Right cardiac atrium (tissue), 5 donors: Measurements from ENCODE around the gene GATAD2A. TPM values are rescaled to one million over a fixed set of nuclear protein-coding genes. Genes with fewer than 3 reads are reported as not detected.
"Not testable (repeated sequence)": the region's sequence is repeated elsewhere in the genome, so short reads cannot be mapped to it uniquely, and the experiment has no call there.

ENCODE experiments used
- ATAC-seq, 2 donors: fragments of 200-7000 bp; cut with Tn5 transposase; one replicate each; pipeline versions ENCODE4 v1.8.0 to v1.9.1; 2020; ENCODE audit warnings: moderate library complexity in 2 of 2, mild to moderate bottlenecking in 1 of 2
- DNase-seq, 3 donors: peaks; one replicate each; pipeline ENCODE4 v3.0.0-alpha.2; 2020
- H3K27ac ChIP-seq: one replicate; pipeline ENCODE4 v1.5.1; 2013; ENCODE audit warnings: mild to moderate bottlenecking, low read length, control low read depth, moderate library complexity
- H3K27me3 ChIP-seq: one replicate; pipeline ENCODE4 v1.6.1; 2013; ENCODE audit not compliant: control insufficient read depth, insufficient read depth
- H3K4me1 ChIP-seq: one replicate; pipeline ENCODE4 v1.6.1; 2013; ENCODE audit warnings: low read length; ENCODE audit not compliant: control insufficient read depth, insufficient read depth
- H3K4me3 ChIP-seq: one replicate; pipeline ENCODE4 v1.5.1; 2013; ENCODE audit warnings: low read length, control low read depth
- H3K9me3 ChIP-seq: one replicate; pipeline ENCODE4 v1.6.1; 2013; ENCODE audit warnings: low read length; ENCODE audit not compliant: control insufficient read depth
- WGBS: extraction: QIAGEN DNeasy Blood & Tissue Kit; methylation state at CpG from one replicate; pipeline ENCODE4 v1.1.7; 2013; 5-methylcytosine and 5-hydroxymethylcytosine counted together
- intact Hi-C, 4 donors: fragments of 100-400 bp; cut with DNase I; formaldehyde crosslinking; loops; one replicate each; pipeline versions ENCODE4 v1.11.0 to v1.14.0; 2022 to 2023
- polyA plus RNA-seq: library from polyadenylated mRNA; stranded (reverse); fragments of 200-250 nt; gene quantifications from one replicate; pipeline ENCODE4 v1.2.3, GENCODE V29; 2013
- total RNA-seq, 4 donors: library from RNA; stranded (reverse); fragmentation: NEBNext Ultra II Directional; extraction: Animal tissue kit (Norgen Biotek cat#: 25700); gene quantifications; one replicate each; pipeline ENCODE4 v1.2.1, GENCODE V29; 2021
- donor health status: healthy with polysubstance abuse.
- donor health status: DM: no; HTN: yes; CAD: no.
- donor health status: DM: no; HTN: no; CAD: no.
- donor health status: DM: no; HTN: yes; CAD: no; lungs with severe emphysema.
- donor health status: DM: yes; HTN: yes; CAD: no.

Gene GATAD2A
- total and polyA plus RNA-seq, 5 donors = 12.2 to 53.9 (median 34.2) TPM

DNA sequence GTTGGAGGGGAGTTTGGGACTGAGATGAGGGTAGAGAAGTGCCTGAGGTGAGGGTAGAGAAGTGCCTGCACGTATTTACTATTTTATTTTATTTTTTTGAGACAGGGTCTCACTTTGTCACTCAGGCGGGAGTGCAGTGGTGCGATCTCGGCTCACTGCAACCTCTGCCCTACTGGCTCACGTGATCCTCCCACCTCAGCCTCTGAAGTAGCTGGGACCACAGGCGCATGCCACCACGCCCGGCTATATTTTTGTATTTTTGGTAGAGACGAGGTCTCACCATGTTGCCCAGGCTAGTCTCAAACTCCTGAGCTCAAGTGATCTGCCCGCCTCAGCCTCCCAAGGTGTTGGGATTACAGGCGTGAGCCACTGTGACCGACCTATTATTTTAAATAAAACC lies 15.8 kb upstream of the GATAD2A start:
- DNase-seq, intact Hi-C loops, H3K9me3 ChIP-seq, H3K27ac ChIP-seq, H3K27me3 ChIP-seq, H3K4me3 ChIP-seq, ATAC-seq: not testable (repeated sequence)
- whole genome bisulfite sequencing = 91% methylated on average over 12 of the region's 12 CpGs
- peaks cover 13% of the 10 kb centered on the region for H3K4me1 ChIP-seq

DNA sequence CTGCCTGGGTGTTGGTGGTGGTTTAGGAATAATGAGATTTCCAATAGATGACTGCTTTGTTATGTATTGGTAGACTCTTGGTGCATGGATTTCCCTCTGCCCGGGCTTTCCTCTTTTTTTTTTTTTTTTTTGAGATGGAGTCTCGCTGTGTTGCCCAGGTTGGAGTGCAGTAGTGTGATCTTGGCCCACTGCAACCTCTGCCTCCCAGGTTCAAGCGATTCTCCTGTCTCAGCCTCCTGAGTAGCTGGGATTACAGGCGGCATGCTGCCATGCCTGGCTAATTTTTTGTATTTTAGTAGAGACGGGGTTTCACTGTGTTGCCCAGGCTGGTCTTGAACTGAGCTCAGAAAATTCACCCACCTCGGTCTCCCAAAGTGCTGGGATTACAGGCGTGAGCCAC lies 11.1 kb upstream of the GATAD2A start:
- H3K27me3 ChIP-seq, intact Hi-C loops, H3K4me1 ChIP-seq, H3K9me3 ChIP-seq, ATAC-seq, H3K4me3 ChIP-seq, DNase-seq: not testable (repeated sequence)
- 86% methylated on average over 7 of the region's 7 CpGs for WGBS
- peak overlapping the region; percentile 2 for H3K27ac ChIP-seq

DNA sequence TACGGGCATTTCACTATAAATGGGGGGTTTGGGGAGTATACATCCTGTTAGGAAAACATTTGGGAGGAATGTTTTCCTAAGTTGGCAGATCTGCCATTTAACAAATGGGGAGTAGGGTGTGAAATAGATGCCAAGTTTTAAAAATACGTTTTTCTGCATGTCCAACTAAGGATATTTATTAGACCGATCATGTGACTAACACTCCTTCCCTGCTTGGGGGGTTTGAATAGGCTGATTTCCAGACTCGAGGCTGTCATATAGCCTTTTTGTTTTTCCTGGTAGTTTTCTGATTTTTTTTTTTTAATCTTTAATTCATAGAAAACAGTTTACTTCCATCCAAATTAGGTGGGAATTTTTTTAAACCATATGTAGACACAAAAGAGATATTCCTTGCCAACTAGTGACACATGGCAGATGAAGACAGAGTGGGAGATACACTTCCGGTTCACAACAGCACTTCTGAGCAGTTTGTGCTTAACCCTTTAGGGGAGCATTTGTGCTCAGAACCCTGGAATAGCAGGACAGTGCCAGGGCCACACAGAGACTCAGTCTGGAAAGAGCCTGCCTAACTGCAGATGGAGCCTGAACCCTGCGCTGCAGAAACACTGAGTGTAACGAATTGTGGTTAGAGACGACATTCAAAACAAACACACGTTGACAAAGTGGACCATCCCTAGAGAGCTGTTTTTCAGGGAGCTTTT lies 5.6 kb upstream of the GATAD2A start:
- Histone ChIP-seq H3K27ac (no peak overlapping the region), H3K4me3 (no peak overlapping the region), H3K9me3 (no peaks in the 10 kb centered on the region), H3K27me3 (no peaks in the 10 kb centered on the region), H3K4me1 (peaks cover 2% of the 10 kb centered on the region)
- peak in 1 of 2 donors; percentile 29 for ATAC-seq
- WGBS = 29% methylated on average over 9 of the region's 9 CpGs
- intact Hi-C loops = loop anchor here in 1 of 4 donors (10.0 kb wide), 1 partner anchor 85 kb away; no protein-coding TSS in a partner anchor
- no peak for DNase-seq

DNA sequence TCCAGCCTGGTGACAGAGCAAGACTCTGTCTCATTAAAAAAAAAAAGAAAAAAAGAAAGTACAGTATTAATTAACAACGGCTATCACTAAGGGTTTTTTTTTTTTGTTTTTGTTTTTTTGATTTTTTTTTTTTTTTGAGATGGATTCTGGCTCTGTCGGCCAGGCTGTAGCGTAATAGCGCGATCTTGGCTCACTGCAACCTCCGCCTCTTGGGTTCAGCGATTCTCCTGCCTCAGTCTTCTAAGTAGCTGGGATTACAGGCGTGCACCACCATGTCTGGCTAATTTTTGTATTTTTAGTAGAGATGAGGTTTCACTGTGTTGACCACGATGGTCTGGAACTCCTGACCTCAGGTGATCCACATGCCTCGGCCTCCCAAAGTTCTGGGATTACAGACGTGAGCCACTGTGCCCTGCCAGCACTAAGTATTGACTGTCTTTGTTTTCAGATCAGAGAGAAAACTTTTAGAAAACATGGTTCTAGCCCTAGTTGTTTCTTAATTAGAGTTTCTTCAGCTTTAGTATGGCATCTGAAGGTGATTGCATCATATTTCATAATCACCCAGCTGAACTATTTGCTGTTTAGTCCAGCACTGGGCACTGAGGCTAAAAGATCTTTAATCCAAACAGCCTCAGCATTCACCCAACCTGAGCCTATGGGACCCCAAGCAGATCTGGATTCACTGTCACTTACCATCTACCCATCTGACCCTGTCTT lies 2.7 kb upstream of the GATAD2A start:
- H3K4me3 ChIP-seq = no peak overlapping the region
- peaks cover 7% of the 10 kb centered on the region for H3K4me1 ChIP-seq
- 86% methylated on average over 11 of the region's 11 CpGs for WGBS
- H3K27me3 ChIP-seq = no peaks in the 10 kb centered on the region
- ATAC-seq = no peak
- intact Hi-C loops = loop anchor here in 1 of 4 donors (10.0 kb wide), 1 partner anchor 82 kb away; no protein-coding TSS in a partner anchor
- no peaks in the 10 kb centered on the region for H3K9me3 ChIP-seq
- no peak for DNase-seq
- H3K27ac ChIP-seq = peak overlapping the region; percentile 30

DNA sequence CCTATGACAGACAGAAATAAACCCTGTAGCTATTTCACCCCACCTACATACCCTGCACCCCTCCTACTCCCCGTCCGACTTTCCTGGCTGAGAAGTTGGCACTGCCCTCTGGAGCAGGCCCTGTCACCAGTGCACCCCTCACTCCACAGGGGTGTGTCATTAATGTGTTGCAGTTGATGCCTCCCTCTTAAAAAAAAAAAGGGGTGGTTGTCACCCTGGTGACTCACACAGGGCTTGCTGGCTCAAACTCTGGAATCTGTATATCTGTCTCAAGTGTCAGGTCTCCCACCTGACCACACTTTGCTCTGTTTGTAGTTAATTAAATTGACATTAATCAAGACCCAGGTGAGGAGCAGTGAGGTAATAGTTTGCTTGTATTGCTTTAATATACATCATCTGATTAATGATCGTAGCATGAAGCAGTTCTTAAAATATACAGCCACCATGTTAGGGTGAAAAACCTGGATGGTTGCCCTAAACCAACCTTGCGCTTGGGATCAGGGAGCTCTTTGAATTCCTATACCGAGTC lies 2.0 kb upstream of the GATAD2A start:
- WGBS = 78% methylated on average over 5 of the region's 5 CpGs
- intact Hi-C loops = loop anchor here in 1 of 4 donors (10.0 kb wide), 1 partner anchor 81 kb away; no protein-coding TSS in a partner anchor
- Histone ChIP-seq H3K27me3 (no peaks in the 10 kb centered on the region), H3K4me3 (no peak overlapping the region), H3K9me3 (no peaks in the 10 kb centered on the region), H3K4me1 (peaks cover 7% of the 10 kb centered on the region), H3K27ac (peak overlapping the region; percentile 30)
- ATAC-seq (no peak), DNase-seq (no peak)

DNA sequence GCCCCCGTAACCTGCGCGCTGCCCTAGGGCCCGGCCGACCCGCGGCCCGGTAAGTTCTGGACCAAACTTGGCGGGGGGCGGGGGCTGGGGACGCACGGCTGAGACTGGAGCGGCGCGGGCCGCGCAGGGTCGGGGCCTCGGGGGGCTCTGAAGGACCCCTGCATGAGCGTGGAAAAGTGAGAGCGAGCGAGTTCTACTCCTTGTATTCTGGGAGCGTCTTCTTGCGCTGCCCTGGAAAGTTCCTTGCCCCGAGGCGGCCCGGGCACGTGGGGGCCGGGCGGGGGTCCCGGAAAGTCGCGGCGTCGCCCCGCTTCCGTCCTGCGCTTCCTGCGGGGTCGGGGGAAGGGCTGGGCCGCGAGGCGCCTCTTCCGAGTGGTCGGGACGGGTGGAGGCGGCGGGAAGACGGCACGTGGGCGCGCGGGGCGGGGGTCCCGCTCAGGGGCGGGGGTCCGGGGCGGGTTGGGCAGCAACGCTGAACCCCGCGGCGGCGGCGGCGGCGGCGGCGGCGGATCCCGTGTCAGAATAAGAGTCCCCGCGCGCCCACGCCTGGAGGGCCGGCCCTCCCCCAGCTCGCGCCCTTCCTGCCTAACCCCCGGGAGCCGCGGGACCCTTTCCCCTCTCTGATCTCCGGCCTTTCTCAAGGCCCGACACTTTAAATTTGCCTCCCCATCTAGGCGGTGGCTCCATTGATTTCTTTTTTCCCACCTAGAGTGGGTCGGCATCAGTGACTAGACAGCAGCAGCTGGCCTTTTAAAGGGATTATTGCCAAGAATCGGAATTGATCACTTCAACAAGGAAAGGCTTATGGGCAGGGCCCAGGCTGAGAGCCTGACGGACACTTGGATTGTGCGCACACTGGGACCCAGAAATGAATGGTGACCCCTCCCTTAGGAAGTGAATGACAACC lies 749 bp downstream of the GATAD2A start:
- Histone ChIP-seq H3K27ac (peak overlapping the region; percentile 82), H3K27me3 (no peaks in the 10 kb centered on the region), H3K4me3 (peak overlapping the region; percentile 89), H3K4me1 (peaks cover 22% of the 10 kb centered on the region), H3K9me3 (no peaks in the 10 kb centered on the region)
- intact Hi-C loops = loop anchor here in 1 of 4 donors (10.0 kb wide), 1 partner anchor 79 kb away; no protein-coding TSS in a partner anchor
- DNase-seq (peak; percentile 59 to 86 (median 83)), ATAC-seq (peak; percentile 9 to 31)
- under 1% methylated on average over 86 of the region's 87 CpGs for WGBS

DNA sequence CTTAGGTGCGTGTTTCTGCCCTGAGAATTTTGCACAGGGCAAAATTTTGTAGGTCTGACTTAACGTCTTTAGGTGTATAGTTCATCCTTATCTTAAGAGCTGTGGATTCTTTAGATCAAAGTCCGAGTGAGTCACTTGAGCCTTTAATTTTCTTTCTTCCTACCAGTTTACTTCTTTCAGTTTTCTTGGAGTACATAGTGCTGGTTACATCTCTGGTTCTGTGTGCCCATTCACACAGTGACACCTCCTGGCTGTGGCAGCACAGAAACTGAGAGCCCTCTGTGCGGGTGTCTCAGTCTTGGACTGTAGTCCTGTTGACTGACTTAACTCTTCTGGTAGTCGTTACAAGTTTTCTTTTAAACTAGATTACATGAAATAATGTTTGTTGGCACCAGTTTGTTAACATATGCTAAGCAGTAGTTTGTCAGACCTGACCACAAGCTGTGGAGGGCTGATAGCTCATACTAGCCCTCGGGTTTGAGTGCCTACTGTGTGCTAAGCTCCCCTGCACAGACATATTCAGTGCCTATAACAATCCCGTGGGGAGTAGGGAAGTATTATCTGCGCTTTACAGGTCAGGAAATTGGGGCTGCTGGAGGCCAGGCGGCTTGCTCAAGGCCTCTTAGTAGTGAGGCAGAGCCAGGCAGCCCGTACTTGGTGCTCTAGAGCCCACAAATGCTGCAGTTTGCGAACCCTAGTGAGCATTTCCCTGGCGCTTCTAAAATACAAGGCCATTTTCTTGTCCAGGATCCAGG lies 1.6 kb downstream of the GATAD2A start:
- intact Hi-C loops = loop anchor here in 1 of 4 donors (10.0 kb wide), 1 partner anchor 78 kb away; no protein-coding TSS in a partner anchor
- Histone ChIP-seq H3K4me3 (peak overlapping the region; percentile 89), H3K9me3 (no peaks in the 10 kb centered on the region), H3K27me3 (no peaks in the 10 kb centered on the region), H3K4me1 (peaks cover 23% of the 10 kb centered on the region), H3K27ac (peak overlapping the region; percentile 57)
- 19% methylated on average over 12 of the region's 12 CpGs for WGBS
- DNase-seq (peak in 2 of 3 donors; percentile 44 to 65), ATAC-seq (peak in 1 of 2 donors; percentile 16)

DNA sequence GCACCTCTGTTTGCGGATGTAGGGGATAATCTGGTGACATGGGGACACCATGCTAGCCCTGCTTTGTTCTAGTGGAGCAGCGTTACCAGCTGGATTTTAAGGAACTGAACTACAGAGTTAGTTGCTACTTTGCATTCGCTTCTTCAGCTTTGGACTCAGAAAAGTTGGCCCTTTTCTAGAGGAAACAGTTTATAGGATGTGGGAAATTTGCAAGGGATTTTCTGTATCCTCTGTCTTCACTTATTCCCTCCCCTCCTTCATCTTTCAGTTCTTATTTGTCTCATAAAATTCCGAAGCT lies 2.1 kb downstream of the GATAD2A start:
- WGBS = 66% methylated on average over 4 of the region's 4 CpGs
- no peak overlapping the region for H3K27ac ChIP-seq
- no peak overlapping the region for H3K4me3 ChIP-seq
- intact Hi-C loops = loop anchor here in 1 of 4 donors (10.0 kb wide), 1 partner anchor 77 kb away; no protein-coding TSS in a partner anchor
- no peaks in the 10 kb centered on the region for H3K9me3 ChIP-seq
- H3K4me1 ChIP-seq = peaks cover 23% of the 10 kb centered on the region
- ATAC-seq (no peak), DNase-seq (no peak)
- no peaks in the 10 kb centered on the region for H3K27me3 ChIP-seq

DNA sequence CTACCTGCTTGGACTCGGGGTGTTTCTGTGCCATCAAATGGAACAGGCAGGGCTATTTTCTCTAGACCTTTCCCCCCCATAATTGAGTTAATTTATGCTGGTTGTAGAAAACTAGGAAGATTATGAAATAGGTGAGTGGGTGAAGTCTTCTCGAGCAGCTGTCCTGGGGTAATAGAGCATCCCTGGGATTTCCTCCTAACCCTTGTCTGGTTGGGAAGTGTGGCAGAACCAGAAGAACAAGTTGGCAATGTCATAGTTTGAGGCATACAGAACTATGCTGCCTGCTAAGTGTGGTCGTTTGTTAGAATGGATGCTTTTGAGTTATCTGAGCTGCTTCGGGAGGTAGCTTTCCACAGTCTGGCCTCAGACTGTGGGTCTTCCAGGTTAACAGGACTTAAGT lies 3.7 kb downstream of the GATAD2A start:
- DNase-seq (no peak), ATAC-seq (no peak)
- WGBS = 71% methylated on average over 4 of the region's 4 CpGs
- H3K4me3 ChIP-seq = no peak overlapping the region
- intact Hi-C loops = loop anchor here in 1 of 4 donors (10.0 kb wide), 1 partner anchor 76 kb away; no protein-coding TSS in a partner anchor
- peaks cover 22% of the 10 kb centered on the region for H3K4me1 ChIP-seq
- H3K27ac ChIP-seq = no peak overlapping the region
- H3K27me3 ChIP-seq = no peaks in the 10 kb centered on the region
- H3K9me3 ChIP-seq = no peaks in the 10 kb centered on the region

DNA sequence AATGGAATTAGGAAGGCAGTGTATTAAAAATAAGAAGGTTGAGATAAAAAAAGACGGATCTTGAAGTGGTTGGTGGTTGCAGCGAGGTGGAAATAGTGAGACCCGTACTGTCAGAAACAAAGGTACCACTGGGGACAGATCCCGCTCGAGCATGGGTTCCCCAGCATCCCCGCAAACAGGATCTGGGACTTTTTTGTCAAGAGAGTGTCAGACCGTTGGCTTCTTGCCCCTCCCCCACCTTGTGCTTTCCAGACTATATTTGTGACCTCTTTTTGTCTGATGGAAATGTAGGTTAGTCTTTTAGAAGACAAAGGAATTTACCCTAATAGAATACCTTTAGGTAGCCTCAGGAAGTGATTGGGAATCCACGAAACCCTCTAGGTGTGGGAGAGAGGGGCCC lies 4.2 kb downstream of the GATAD2A start:
- H3K4me1 ChIP-seq = peaks cover 22% of the 10 kb centered on the region
- H3K27me3 ChIP-seq = no peaks in the 10 kb centered on the region
- H3K9me3 ChIP-seq = no peaks in the 10 kb centered on the region
- intact Hi-C loops = loop anchor here in 1 of 4 donors (10.0 kb wide), 1 partner anchor 75 kb away; no protein-coding TSS in a partner anchor
- DNase-seq (no peak), ATAC-seq (no peak)
- H3K4me3 ChIP-seq = no peak overlapping the region
- no peak overlapping the region for H3K27ac ChIP-seq
- WGBS = 70% methylated on average over 8 of the region's 8 CpGs
